Stimulated activated CD8-positive, alpha-beta memory T cell treated with anti-CD3 and anti-CD28 coated beads, Interleukin-15, amount 100 ng/mL, for 4 hours (primary cell): ENCODE results near the gene CCDC50.

Source experiments
- DNase-seq, 2 donors: peaks; one replicate each; pipeline ENCODE4 v3.0.0-alpha.2; 2020; ENCODE audit warnings: low read depth in 2 of 2

CCDC50 gene

DNA sequence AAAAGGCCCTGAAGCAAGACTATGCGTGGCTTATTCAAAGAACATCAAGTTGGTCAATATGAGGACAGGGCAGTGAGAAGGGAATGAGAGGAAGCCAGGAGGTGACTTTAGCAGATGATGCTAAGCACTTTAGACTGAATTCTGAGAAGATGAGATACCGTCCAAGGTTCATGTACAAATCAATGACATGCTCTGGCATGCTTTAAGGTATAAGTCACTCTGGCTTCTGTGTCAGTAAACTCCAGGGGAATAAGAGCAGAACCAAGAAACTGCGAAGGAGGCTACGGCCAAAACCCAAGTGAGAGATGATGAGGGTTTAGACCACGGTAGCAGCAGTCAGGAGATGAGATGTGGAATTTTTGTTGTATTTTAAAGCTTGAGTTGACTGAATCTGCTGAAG is 8.9 kb upstream of the CCDC50 start:
- DNase-seq: no peak

DNA sequence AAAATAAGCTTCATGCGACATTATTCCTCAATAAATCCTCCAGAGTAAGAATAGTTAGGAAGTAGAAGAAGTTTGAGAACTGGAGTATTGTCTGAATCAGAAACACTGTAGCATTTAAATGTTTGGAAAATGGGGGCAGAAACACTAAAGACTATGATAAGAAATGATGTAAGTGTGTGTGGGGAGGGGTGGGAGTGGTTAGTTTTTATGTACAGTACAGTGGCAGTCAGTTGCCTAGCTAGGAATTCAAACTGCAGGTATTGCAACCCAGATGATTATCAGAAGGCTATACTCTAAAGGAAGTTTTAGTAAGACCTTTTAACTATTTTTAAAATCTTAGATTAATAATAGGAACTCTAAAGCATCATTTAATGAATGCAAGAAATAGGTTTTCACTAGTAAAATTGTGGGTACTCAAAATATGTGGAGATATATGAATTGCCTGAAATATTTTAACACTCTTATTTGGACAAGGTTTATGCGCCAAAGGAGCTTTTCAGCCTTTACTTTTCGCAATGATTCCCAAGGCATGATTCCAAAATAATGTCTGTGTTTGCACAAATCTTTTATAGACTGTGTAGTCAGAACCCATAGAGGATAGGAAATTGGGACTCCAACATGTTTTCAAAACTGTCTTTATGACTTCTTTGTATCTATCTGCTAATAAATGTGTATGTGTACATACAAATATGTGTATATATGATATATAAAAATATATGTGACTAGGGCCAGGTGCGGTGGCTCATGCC is 8.0 kb upstream of the CCDC50 start:
- no peak for DNase-seq

DNA sequence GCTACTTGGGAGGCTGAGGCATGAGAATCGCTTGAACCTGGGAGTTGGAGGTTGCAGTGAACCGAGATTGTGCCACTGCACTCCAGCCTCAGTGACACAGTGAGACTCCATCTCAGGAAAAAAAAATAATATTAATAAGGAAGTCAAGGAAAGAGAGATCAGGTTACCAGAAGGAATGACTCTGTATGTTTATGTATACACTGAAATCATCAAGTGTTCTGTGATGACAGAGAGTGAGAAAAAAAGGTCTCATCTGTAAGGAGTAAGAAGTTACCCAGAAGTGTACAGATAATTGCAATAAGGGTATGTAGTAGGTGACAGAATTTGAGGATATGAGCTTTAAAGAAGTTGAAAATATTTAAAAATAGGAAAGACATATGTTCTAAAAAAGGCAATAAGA is 4.3 kb upstream of the CCDC50 start:
- DNase-seq: no peak

DNA sequence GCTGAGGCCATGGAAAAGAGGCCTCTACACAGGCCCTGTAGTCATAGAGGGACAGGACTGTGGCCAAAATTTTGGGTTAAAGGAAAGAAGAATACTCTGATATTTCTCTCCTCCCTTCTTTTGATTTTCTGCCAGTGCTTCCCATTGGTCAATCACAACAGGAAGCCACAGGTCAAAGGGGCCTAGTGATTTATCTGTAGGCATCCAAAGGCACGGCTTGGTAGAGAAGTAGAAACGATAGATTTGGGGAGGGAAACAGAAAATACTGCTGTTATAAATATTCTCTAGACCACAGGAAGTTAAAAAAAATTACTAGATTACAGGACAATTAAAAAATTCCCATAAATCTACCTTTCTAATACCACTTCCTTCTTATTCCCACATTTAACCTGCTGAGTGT is 1.7 kb upstream of the CCDC50 start:
- DNase-seq: no peak

DNA sequence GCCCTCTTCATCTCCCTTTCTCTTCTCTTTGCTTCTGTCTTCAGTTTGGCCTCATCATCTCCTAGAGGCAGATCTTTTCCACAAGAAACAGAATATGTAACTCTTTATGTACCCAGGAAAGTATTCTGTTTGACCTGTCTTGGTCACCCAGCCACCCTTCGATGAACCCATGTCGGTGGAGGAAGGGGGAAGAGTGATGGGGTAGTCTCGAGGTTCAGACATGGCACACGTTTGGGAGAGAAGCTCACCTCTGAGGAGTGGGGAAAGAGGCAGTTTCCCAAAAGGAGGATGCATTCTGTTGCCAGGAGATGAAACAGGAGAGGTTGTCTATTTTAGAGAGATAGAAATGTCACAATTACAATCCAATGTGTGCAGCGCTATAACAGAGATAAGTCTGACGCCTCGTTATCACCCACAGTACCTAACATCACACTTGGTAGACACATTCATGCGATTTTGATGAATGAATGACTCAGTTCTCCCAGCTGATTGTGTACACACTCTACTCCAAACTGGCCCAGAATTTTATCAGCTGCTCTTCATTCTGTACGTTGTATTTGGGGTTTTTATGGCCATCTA is 722 bp upstream of the CCDC50 start:
- DNase-seq: no peak

DNA sequence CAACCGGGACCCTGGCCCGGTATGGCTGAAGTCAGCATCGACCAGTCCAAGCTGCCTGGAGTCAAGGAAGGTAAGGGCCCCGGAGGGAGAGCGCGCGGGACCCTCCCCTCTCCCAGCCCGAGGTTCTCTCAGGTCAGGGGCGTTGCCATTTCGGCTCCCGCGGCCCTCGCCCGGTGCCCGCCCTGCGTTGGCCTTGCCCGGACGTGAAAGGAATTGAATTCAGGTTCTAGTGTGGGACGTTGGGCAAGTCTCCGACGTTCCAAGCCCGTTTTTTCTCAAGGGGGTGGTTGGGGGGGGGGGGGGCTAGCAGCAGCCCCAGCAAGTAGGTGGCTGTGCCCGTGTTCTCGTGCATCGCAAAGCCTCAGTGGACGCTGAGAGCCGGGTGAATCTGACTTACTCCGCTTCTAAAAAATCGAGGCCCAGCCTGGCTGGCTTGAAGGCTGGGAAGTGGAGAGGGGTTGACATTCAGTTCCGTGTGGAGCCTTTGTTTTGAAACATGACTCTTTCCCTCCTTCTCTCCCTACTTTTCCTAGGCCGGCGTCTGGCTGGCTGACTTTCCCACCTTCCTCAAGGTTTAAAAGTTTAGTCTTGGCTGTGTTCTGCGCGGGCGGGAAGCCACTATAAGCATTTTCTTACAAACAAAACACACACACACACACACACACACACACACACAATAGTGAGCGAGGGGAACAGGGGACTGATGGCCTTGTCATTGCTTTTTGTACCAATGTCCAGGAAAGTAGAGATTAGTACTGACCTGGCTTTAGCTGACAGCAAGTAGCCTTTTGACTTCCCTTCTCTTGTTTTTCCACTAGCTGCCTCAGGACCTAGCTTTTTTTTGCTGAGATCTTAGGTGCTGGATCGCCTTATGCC is 698 bp downstream of the CCDC50 start, which contains the start of gene UTS2B:
UTS2B (minus strand) TSS at position 873 of the 876 bp plus-strand sequence. CDS start 48,337 bp downstream, outside the sequence.
- DNase-seq: no peak

DNA sequence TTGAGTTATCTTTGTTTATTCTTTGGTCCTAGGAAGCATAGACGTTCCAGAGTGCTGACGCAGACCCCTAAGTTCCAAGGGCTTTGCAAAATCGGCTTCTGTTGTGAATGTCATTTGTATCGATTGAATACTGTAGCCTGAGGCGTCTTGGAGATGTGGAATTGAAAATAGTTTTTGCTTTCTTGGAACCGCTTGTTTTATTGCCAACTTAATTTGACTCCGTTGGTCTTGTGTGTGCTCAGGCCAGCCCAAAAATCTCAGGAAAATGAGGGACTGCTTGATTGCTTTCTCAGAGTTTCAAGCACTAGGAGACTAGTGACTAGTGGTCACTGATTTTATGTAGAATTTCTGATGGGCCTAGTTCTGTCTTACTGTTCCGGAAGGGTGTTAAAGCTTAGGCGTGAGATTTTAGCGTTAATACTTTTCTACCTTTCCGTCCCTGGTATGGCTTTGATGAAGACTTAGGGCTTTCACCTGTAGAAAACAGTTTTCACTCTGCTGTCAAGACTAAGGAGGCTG is 1.4 kb downstream of the CCDC50 start:
- DNase-seq: no peak

DNA sequence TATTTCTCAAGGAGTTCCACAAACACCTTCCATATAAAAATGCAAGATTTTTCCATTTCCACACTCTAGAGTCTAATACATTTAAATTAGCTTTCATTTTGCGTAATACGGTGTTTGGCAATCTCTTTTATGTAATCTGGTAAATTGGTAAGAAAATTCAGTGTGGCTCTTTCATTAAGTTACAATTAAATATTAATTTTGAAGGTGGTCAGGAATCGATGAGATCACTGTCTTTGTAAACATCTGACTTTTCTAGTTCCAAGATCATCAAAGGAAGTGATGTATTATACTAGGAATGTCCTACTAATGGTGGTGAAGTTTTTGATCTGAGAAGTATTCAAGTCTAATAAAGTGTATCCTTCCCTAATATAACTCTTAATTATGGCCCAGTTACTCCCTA is 2.2 kb downstream of the CCDC50 start:
- DNase-seq: no peak

DNA sequence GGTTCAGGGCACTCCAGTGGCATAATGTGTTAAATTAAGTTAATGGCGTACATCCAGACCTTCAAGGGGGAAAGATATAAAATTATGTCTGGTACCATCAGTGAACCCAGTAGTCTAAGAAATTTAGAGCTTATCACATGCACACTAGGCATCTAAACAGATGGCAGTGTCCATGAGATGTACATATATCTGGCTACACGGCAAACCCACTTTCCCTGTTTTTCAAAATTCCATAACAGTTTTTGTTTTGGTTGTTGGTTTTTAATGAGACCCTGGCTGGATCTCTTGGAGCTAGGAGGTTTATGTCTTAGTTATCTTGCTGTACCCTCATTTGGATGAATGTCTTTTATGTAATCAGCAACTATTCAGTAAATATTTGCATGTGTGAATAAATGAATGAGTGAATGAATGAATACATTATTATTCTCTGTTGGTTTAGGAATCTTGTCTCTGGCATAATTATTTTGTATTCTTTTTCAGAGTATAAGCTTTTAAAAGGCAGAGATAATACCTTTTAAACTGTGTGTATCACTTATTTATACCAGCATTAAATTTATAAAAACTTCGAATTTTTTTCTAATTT is 4.2 kb downstream of the CCDC50 start:
- no peak for DNase-seq

DNA sequence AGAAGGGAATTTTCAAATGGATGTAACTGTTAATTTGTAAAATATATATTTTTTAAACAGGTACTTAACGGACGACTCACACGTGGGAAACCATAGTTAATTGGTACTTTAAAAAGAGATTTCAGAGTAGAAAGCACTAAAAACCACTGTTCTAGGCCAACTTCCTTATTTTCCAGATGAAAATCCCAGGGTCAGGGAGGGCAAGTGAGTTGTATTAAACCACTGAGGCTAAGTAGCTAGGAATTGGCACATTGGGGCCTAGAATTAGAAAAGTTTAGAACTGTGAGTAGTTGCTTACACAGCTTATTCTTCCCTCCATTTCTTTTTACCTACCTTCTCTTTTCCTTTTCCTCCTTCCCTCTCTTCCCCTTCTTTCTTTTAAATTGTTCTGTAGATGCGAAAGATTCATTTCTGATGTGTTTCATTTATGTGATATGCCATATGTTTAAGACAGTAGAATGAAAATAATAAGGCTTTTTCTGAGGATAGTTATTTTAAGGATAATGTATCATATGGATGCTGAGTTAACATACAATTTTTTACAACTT is 5.2 kb downstream of the CCDC50 start:
- no peak for DNase-seq

DNA sequence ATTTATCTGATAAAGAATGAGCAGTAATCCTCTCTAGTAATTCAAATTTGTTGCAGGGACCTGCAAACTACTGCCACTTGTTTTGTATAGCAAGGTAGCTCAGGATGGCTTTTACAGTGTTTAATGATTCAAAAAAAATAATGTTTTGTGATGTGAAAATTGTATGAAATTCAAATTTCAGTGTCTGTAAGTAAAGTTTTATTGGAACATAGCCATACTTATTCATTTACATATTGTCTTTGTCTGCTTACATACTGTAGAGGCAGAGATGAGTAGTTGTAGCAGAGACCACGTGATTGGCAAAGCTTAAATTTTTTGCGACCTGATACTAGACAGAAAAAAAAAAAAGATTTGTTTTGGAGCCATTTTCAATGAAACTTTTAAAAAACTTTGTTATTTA is 7.6 kb downstream of the CCDC50 start:
- DNase-seq: no peak

DNA sequence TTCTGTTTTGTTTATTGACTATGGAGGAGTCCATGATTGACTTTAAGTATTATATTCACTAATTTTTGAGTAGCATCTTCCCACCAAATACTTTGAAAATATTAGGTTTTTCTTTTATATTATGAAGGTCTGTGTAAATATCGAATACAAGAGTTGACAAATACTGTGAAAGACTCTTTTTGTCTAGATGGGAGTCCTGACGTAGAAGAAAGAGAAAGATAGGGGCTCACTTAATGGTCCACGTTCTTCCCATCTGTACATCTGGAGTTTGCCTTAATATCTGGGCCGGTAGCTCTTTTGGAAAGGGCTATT is 8.9 kb downstream of the CCDC50 start:
- no peak for DNase-seq

DNA sequence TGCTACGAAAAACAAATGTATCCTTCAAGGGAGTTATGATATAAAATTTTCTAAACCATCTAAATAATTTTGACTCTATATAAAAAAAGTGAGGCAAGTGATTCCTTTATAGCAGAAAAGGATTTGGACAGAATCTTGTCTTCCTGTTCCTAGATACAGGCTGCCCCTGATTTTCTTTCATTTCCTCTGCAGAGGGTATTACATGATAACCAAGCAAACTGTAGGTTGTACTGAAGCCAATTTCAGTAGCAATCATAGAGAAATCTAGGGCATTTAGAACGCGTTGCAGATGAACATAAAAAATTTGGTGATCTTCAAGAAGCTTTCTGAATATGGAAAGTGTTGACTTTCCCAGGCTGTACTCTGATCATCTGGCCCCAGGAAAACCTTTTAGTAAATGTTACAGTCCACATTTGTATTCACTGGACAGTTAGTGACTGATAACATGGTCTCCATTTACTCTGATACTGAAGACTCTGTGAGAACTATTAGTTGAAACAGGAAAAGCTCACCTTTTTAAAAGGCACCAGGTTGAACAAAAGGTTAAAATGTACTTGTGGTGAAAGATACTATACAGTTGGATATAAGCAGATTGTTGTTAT is 10.2 kb downstream of the CCDC50 start:
- DNase-seq: no peak

DNA sequence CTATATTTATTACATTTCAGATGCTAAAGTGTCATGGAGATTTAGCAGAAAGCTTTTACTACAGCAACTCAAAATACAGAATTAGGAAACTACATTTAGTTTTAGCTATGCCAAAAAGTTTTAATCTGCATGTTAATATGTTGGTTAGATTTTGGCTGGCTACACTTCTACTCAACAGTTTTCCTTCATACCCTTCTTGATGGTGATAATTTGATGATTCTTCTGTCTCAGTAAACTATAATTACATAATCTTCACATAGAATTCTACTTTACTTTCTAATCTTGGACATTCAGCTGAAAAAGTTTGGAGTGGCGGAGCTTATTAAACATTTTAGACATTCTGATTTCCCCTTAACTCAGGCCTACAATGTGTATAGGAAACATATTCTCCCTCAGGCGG is 11.2 kb downstream of the CCDC50 start:
- no peak for DNase-seq

DNA sequence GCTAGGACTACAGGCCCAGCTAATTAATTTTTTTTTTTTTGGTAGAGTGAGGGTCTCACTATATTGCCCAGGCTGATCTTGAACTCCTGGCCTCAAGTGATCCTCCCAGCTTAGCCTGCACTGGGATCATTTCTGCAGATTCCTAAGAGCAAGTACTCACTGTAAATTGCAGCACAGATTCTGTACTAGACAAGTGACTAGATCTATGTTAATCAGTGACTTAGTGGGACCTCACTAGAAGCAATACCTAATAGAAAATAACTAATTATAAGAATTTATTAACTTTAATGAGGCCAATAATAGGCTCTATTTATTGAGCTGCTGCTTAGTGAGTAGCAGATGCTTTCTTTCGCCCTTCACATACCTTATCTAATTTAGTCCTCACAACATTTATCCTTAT is 11.8 kb downstream of the CCDC50 start:
- DNase-seq: no peak

DNA sequence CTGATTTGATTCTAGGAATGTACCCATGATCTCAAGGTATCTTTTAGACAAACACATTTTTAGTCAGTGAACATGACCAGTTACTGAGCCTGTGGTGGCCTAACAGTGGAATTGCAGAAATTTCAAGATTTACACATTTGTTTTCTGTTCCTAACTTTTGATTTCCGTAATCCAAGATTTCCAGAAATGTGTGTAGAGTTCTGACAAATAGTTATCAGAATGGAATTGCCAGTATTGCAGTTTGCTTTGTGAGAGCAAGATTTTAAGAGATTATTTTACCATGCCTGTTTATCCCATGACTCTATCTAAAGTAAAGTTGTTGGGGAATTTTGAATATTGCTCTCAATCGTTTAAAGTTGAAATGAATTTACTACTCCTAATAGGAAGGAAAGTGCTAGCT is 12.8 kb downstream of the CCDC50 start:
- DNase-seq: no peak

DNA sequence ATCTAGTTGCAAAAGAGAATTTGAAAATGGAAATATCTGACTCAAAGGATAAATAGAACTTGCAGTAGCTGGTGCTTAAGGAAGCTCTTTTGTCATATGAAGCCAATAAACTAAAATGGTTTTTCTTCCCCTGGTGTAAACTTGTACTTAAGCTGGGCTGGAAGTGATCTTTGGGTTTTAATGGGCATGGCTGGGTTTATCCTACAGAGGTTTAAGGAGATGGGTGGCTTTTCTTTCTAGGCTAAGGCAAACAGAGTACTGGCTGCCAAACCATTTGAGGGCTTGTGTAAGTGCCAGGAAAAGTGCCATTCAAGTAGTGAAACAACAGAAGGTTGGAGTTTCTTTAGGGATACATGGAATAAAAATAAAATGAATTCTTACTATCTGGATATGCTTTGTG is 13.2 kb downstream of the CCDC50 start:
- DNase-seq: no peak

DNA sequence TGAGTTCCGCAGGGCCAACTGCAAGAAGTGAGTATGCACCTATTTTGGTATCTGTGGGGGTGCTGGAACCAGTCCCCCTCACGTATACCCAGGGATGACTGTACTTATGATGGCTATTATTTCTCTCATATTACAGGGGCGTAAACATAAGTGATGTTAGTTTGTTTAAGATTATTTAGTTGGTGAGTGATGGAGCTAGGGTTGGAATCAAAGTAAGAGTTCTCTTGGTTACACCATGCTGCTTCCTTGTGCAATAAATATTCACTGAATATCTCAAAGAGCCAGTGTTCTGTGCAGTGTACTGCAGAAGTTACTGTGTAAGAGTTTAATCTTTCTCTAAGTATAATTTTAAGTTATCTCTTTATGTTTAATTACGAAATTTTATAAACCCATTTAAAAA is 13.9 kb downstream of the CCDC50 start:
- DNase-seq: no peak

DNA sequence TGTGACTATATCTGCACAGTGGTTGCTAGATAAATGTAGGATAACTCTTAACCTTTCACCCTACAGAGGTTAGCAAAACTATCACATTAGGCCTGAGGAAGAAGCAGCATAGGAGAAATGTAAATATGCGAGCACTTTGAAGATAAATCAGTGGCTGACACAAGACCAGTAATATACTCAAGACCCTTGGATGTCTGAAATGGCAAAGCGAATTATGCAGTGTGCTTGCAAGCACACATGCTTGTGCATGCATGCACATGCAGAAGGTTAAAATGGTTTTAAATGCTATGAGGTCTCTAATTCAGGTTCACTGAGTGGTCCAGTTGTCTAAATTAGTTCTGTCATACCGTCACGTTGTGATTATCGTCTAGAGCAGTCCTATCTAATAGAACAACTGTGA is 14.7 kb downstream of the CCDC50 start:
- no peak for DNase-seq

DNA sequence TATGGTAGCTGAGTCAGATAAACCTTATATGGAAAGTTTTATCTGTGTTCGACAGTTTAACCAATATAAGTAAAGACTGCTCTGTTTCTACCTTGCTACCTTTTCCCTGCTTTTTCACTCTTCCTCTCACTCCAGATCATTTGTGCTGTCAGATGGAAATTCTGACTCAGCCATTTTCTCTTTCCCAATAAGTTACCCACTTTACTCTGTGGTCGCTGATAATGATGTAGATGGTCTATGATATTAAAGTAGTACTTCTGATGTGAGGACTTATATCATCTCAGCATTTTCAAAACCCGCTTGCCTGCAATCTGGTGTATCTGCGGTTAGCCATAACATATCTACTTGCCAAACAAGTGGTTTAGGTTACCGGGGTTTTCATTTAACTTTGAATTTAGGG is 16.1 kb downstream of the CCDC50 start:
- DNase-seq: no peak

DNA sequence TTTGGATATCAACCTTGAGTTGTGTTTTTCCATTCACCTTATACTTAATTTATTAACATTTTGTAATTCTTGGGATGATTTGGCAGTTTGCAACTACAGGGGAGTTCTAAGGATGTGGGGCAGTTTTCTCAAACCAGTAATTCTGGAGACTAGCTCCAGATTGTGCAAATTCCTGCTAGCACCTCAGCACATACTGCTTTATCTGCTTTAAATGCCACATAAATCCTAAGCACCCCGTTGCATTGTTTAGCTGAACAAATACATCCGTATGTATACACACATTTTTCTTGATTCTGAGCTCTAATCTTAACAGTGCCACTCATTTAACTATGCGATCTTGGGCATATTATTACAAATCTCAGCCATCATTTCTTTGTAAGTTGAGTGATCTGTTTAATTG is 18.0 kb downstream of the CCDC50 start:
- DNase-seq: no peak

DNA sequence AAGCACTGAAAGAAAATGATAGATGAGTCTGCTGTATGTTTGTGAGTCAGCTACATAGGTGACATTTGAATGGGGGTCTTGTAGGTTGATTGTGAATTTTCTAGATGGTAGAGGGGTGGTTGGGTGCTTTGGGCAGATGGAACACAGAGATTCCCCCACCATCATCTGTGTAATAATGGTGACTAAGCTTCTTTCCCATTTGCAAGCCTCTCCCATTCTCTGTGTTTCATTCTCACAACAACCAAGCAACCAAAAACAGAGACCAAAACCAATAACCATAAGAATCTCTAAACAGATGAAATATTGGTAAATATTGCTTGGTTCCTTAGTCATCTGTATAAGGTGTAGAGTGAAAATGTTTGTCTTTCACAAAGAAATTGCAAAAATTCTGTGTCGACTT is 18.9 kb downstream of the CCDC50 start:
- DNase-seq: no peak
